Keratinocyte (primary cell): ENCODE data around the gene GPM6B. TPM values are rescaled to one million over a fixed set of nuclear protein-coding genes. Genes with fewer than 3 reads are reported as not detected.

Experiments used
- DNase-seq: peaks from one replicate; pipeline ENCODE4 v3.0.0-alpha.2; 2011; ENCODE audit warnings: low read depth, missing footprints, low spot score
- FAIRE-seq: peaks from 2 replicates; lab custom pipeline; 2011; peaks lifted over from hg19 to GRCh38; lab: Jason Lieb, UNC
- H2AFZ ChIP-seq: 2 replicates; pipeline ENCODE4 v1.6.0; 2012; ENCODE audit warnings: low read length, control low read depth, inconsistent platforms; ENCODE audit not compliant: control insufficient read depth
- H3K27ac ChIP-seq: 2 replicates; pipeline ENCODE4 v1.5.1; 2011; ENCODE audit warnings: low read length; ENCODE audit not compliant: control insufficient read depth, insufficient read depth
- H3K27me3 ChIP-seq: 3 replicates; pipeline ENCODE4 v1.6.0; 2011; ENCODE audit warnings: low read length; ENCODE audit not compliant: control insufficient read depth, insufficient read depth; ENCODE audit errors: extremely low read depth
- H3K36me3 ChIP-seq, 2 experiments: 2 replicates in 1 of 2; 3 replicates in 1 of 2; pipeline ENCODE4 v1.5.1; 2011; ENCODE audit warnings: low read length in 2 of 2, mild to moderate bottlenecking in 1 of 2; ENCODE audit not compliant: control insufficient read depth in 2 of 2, insufficient read depth in 2 of 2; ENCODE audit errors: extremely low read depth in 1 of 2
- H3K4me1 ChIP-seq: 3 replicates; pipeline ENCODE4 v1.5.1; 2011; ENCODE audit warnings: low read length; ENCODE audit not compliant: control insufficient read depth, insufficient read depth; ENCODE audit errors: extremely low read depth
- H3K4me2 ChIP-seq: 3 replicates; pipeline ENCODE4 v1.6.0; 2011; ENCODE audit warnings: low read depth, low read length; ENCODE audit not compliant: control insufficient read depth, insufficient read depth; ENCODE audit errors: extremely low read depth
- H3K4me3 ChIP-seq, 3 experiments: fragments of 200-600 bp in 1 of 3; sonication (generic) in 1 of 3; 2 replicates in 2 of 3; 3 replicates in 1 of 3; pipeline ENCODE4 v1.5.1; 2011 to 2016; ENCODE audit warnings: low read length in 3 of 3, mild to moderate bottlenecking in 3 of 3, control low read depth in 2 of 3, inconsistent platforms in 1 of 3, low read depth in 1 of 3, mixed read lengths in 1 of 3, mixed run types in 1 of 3, moderate library complexity in 1 of 3; ENCODE audit not compliant: control insufficient read depth in 2 of 3, insufficient read depth in 2 of 3; ENCODE audit errors: extremely low read depth in 1 of 3
- H3K79me2 ChIP-seq: 2 replicates; pipeline ENCODE4 v1.6.0; 2012; ENCODE audit warnings: low read length; ENCODE audit not compliant: control insufficient read depth, insufficient read depth
- H3K9ac ChIP-seq: 3 replicates; pipeline ENCODE4 v1.6.0; 2011; ENCODE audit warnings: low read length; ENCODE audit not compliant: control insufficient read depth, insufficient read depth; ENCODE audit errors: extremely low read depth
- H3K9me1 ChIP-seq: 3 replicates; pipeline ENCODE4 v1.6.0; 2011; ENCODE audit warnings: low read length; ENCODE audit not compliant: control insufficient read depth, insufficient read depth; ENCODE audit errors: extremely low read depth
- H3K9me3 ChIP-seq: 2 replicates; pipeline ENCODE4 v1.5.1; 2012; ENCODE audit warnings: low read depth, low read length; ENCODE audit not compliant: control insufficient read depth
- H4K20me1 ChIP-seq: 3 replicates; pipeline ENCODE4 v1.6.0; 2011; ENCODE audit warnings: low read length; ENCODE audit not compliant: control insufficient read depth, insufficient read depth; ENCODE audit errors: extremely low read depth
- EZH2 ChIP-seq: IDR thresholded peaks from one replicate; pipeline ENCODE4 v1.6.1; 2012; ENCODE audit warnings: inconsistent platforms, mild to moderate bottlenecking, low read length, moderate library complexity
- dilution Hi-C: fragments of 300-500 bp; cut with MboI; formaldehyde crosslinking; loops from one replicate; pipeline ENCODE4 v1.7.0; 2020; ENCODE audit warnings: low sequenced_read_pairs; ENCODE audit not compliant: extremely low pct_ligation_motif_present
- polyA plus RNA-seq, 5 experiments: library from polyadenylated mRNA; depleted of rRNA in 3 of 5; stranded (reverse) in 3 of 5; stranded (forward) in 1 of 5; unstranded in 1 of 5; fragments of >200 nt; gene quantifications; 1 replicate in 1 of 5; 2 replicates in 3 of 5; 3 replicates in 1 of 5; pipeline versions ENCODE4 v1.2.1 to v1.2.3, GENCODE V29; 2011 to 2012; ENCODE audit warnings: missing spikeins in 2 of 5, low read depth in 1 of 5, low replicate concordance in 1 of 5
- TF ChIP-seq, protein P1 (sequence below), 3 experiments: IDR thresholded peaks in 1 of 3; conservative IDR thresholded peaks in 1 of 3; optimal IDR thresholded peaks in 1 of 3; 2 replicates in 2 of 3; 3 replicates in 1 of 3; pipeline versions ENCODE3 to v1.5.1; 2011; ENCODE audit warnings: low read length in 3 of 3, mild to moderate bottlenecking in 3 of 3, moderate library complexity in 2 of 3, control low read depth in 1 of 3, inconsistent platforms in 1 of 3; ENCODE audit not compliant: insufficient read depth in 2 of 3; ENCODE audit errors: extremely low read depth in 1 of 3

Gene GPM6B
- polyA plus RNA-seq, 1 donor (not counting 4 experiments of a cell fraction or from before 2014, with no cell fraction given): 0.26 TPM

- TF ChIP-seq, protein P1, sequence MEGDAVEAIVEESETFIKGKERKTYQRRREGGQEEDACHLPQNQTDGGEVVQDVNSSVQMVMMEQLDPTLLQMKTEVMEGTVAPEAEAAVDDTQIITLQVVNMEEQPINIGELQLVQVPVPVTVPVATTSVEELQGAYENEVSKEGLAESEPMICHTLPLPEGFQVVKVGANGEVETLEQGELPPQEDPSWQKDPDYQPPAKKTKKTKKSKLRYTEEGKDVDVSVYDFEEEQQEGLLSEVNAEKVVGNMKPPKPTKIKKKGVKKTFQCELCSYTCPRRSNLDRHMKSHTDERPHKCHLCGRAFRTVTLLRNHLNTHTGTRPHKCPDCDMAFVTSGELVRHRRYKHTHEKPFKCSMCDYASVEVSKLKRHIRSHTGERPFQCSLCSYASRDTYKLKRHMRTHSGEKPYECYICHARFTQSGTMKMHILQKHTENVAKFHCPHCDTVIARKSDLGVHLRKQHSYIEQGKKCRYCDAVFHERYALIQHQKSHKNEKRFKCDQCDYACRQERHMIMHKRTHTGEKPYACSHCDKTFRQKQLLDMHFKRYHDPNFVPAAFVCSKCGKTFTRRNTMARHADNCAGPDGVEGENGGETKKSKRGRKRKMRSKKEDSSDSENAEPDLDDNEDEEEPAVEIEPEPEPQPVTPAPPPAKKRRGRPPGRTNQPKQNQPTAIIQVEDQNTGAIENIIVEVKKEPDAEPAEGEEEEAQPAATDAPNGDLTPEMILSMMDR (optimal IDR thresholded peaks at IDR 0.05 in 1 of 3, IDR thresholded peaks at IDR 0.05 in 1 of 3, conservative IDR thresholded peaks at IDR 0.05 in 1 of 3; ENCODE audit: extremely low read depth in 1 of 3, insufficient read depth in 2 of 3, low read length in 3 of 3): no peak
- TF ChIP-seq EZH2: no peak
- Histone ChIP-seq H3K79me2 (no peaks in the 10 kb centered on the region), H2AFZ (no peak overlapping the region), H3K4me3 (no peak overlapping the region), H3K9me3 (no peaks in the 10 kb centered on the region), H3K9me1 (no peaks in the 10 kb centered on the region), H3K4me2 (no peak overlapping the region), H3K27me3 (peaks cover 9% of the 10 kb centered on the region), H3K9ac (no peak overlapping the region), H3K27ac (no peak overlapping the region), H3K4me1 (no peaks in the 10 kb centered on the region), H4K20me1 (no peaks in the 10 kb centered on the region), H3K36me3 (no peaks in the 10 kb centered on the region)
- DNase-seq (no peak), FAIRE-seq (no peak)
- dilution Hi-C loops: no loop called here
Measured at GRCh38 chrX:13824746-13825145, 7.9 kb upstream of the GPM6B start.

DNA sequence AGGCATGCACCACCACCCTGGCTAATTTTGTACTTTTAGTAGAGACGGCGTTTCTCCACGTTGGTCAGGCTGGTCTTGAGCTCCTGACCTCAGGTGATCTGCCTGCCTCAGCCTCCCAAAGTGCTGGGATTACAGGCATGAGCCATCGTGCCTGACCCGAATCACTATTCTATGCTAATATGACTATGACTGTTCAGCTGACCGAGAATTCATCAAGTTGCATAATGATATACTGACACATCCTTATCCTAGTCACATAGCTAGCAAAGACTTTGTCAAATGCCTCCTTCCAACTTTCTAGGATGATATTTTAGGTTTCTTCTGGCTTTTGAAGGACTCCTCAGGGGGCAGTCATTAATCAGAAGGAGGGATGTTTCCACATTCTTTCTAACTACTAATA lies 4.8 kb upstream of the GPM6B start:
- TF ChIP-seq, protein P1 (optimal IDR thresholded peaks at IDR 0.05 in 1 of 3, IDR thresholded peaks at IDR 0.05 in 1 of 3, conservative IDR thresholded peaks at IDR 0.05 in 1 of 3; ENCODE audit: extremely low read depth in 1 of 3, insufficient read depth in 2 of 3, low read length in 3 of 3): no peak
- TF ChIP-seq EZH2: no peak
- H3K9me1 ChIP-seq: no peaks in the 10 kb centered on the region
- H3K9me3 ChIP-seq: no peaks in the 10 kb centered on the region
- H3K36me3 ChIP-seq: no peaks in the 10 kb centered on the region
- no peak overlapping the region for H3K9ac ChIP-seq
- no peaks in the 10 kb centered on the region for H3K79me2 ChIP-seq
- dilution Hi-C loops: no loop called here
- peaks cover 17% of the 10 kb centered on the region for H3K27me3 ChIP-seq
- no peak for DNase-seq
- no peak overlapping the region for H3K4me3 ChIP-seq
- H3K27ac ChIP-seq: no peak overlapping the region
- H4K20me1 ChIP-seq: no peaks in the 10 kb centered on the region
- no peak overlapping the region for H3K4me2 ChIP-seq
- H2AFZ ChIP-seq: no peak overlapping the region
- FAIRE-seq: no peak
- no peaks in the 10 kb centered on the region for H3K4me1 ChIP-seq
